ENCODE data around the gene AHRR. TPM values are rescaled to one million over a fixed set of nuclear protein-coding genes. Genes with fewer than 3 reads are reported as not detected.

Gene AHRR
- total RNA-seq, 1 donor = 22.5 TPM

- DNase-seq (ENCODE audit: low read depth) = no peak
- no peak overlapping the region for H3K4me3 ChIP-seq (ENCODE audit: low read depth, low read length)
- TF ChIP-seq CTCF (IDR thresholded peaks at IDR 0.05; ENCODE audit: insufficient read depth, low read depth, low read length) = no peak
Observed at GRCh38 chr5:431711-432050, 110.2 kb downstream of the AHRR start.

- no peak for DNase-seq (ENCODE audit: low read depth)
- no peak overlapping the region for H3K4me3 ChIP-seq (ENCODE audit: low read depth, low read length)
- TF ChIP-seq CTCF (IDR thresholded peaks at IDR 0.05; ENCODE audit: insufficient read depth, low read depth, low read length) = no peak
Observed at GRCh38 chr5:432201-432927, 110.8 kb downstream of the AHRR start.

- H3K4me3 ChIP-seq (ENCODE audit: low read depth, low read length) = no peak overlapping the region
- peak; percentile 44 for DNase-seq (ENCODE audit: low read depth)
- TF ChIP-seq CTCF (IDR thresholded peaks at IDR 0.05; ENCODE audit: insufficient read depth, low read depth, low read length) = no peak
Observed at GRCh38 chr5:432928-433791, 111.6 kb downstream of the AHRR start.

- TF ChIP-seq CTCF (IDR thresholded peaks at IDR 0.05; ENCODE audit: insufficient read depth, low read depth, low read length) = no peak
- no peak overlapping the region for H3K4me3 ChIP-seq (ENCODE audit: low read depth, low read length)
- no peak for DNase-seq (ENCODE audit: low read depth)
Observed at GRCh38 chr5:433836-434235, 112.3 kb downstream of the AHRR start.

GRCh38 chr5:434443-435146, 113.1 kb downstream of the AHRR start:
- no peak for DNase-seq (ENCODE audit: low read depth)
- no peak for TF ChIP-seq CTCF (IDR thresholded peaks at IDR 0.05; ENCODE audit: insufficient read depth, low read depth, low read length)
- no peak overlapping the region for H3K4me3 ChIP-seq (ENCODE audit: low read depth, low read length)

- no peak for DNase-seq (ENCODE audit: low read depth)
- TF ChIP-seq CTCF (IDR thresholded peaks at IDR 0.05; ENCODE audit: insufficient read depth, low read depth, low read length) = no peak
- H3K4me3 ChIP-seq (ENCODE audit: low read depth, low read length) = no peak overlapping the region
Observed at GRCh38 chr5:435156-435790, 113.8 kb downstream of the AHRR start.

All from fibroblast of villous mesenchyme (primary cell).